CD4-positive, alpha-beta T cell (primary cell): ENCODE results near the gene GPC6. TPM values are rescaled to one million over a fixed set of nuclear protein-coding genes. Genes with fewer than 3 reads are reported as not detected.

Source experiments
- ATAC-seq: fragments of 200-7000 bp; cut with Tn5 transposase; one replicate; pipeline ENCODE4 v1.10.0; 2022; ENCODE audit warnings: mild to moderate bottlenecking; ENCODE audit not compliant: poor library complexity
- CTCF ChIA-PET: fragments of 350-600 bp; sonication (Branson Sonifier 250); formaldehyde crosslinking; loops from one replicate; lab custom pipeline; 2021; ENCODE audit warnings: antibody characterized with exemption, inconsistent platforms; lab: Charles Lee
- POLR2A ChIA-PET: fragments of 350-600 bp; sonication (Branson Sonifier 250); formaldehyde crosslinking; loops from one replicate; lab custom pipeline; 2021; ENCODE audit warnings: antibody characterized with exemption, inconsistent platforms; lab: Charles Lee
- DNase-seq, 14 experiments: peaks; one replicate each; pipeline ENCODE4 v3.0.0-alpha.2; 2013 to 2020; ENCODE audit warnings: mixed read lengths in 2 of 14
- H3K27ac ChIP-seq, 2 donors: one replicate each; pipeline versions ENCODE4 v1.5.1 to v1.7.0; 2013; ENCODE audit warnings: low read length in 2 of 2, low read depth in 1 of 2, mild to moderate bottlenecking in 1 of 2
- H3K27me3 ChIP-seq, 2 experiments: 1 replicate in 1 of 2; 2 replicates in 1 of 2; pipeline versions ENCODE4 v1.6.1 to v1.7.0; 2013; ENCODE audit warnings: low read length in 2 of 2, control low read depth in 1 of 2, mild to moderate bottlenecking in 1 of 2, moderate library complexity in 1 of 2; ENCODE audit not compliant: insufficient read depth in 2 of 2, control insufficient read depth in 1 of 2
- H3K36me3 ChIP-seq: one replicate; pipeline ENCODE4 v1.6.1; 2013; ENCODE audit warnings: low read length, control low read depth; ENCODE audit not compliant: insufficient read depth
- H3K4me1 ChIP-seq: one replicate; pipeline ENCODE4 v1.6.1; 2013; ENCODE audit warnings: low read length, control low read depth; ENCODE audit not compliant: insufficient read depth
- H3K4me3 ChIP-seq: one replicate; pipeline ENCODE4 v1.5.1; 2013; ENCODE audit warnings: mild to moderate bottlenecking, low read length, moderate library complexity
- H3K9me3 ChIP-seq, 2 experiments: 1 replicate in 1 of 2; 2 replicates in 1 of 2; pipeline versions ENCODE4 v1.6.1 to v1.7.0; 2013; ENCODE audit warnings: low read length in 2 of 2, mild to moderate bottlenecking in 2 of 2, control low read depth in 1 of 2, moderate library complexity in 1 of 2; ENCODE audit not compliant: control insufficient read depth in 1 of 2, insufficient read depth in 1 of 2
- H3K27ac Mint-ChIP-seq: one replicate; pipeline ENCODE4 v1.8.0; 2020; ENCODE audit warnings: mixed read lengths
- H3K27me3 Mint-ChIP-seq: one replicate; pipeline ENCODE4 v1.8.0; 2021; ENCODE audit warnings: mixed read lengths
- H3K36me3 Mint-ChIP-seq: one replicate; pipeline ENCODE4 v1.8.0; 2021; ENCODE audit warnings: low read depth, mixed read lengths
- H3K4me1 Mint-ChIP-seq: one replicate; pipeline ENCODE4 v1.8.0; 2021; ENCODE audit warnings: low read depth, mixed read lengths
- H3K4me3 Mint-ChIP-seq: one replicate; pipeline ENCODE4 v1.8.0; 2020; ENCODE audit warnings: mild to moderate bottlenecking, mixed read lengths
- H3K9me3 Mint-ChIP-seq: one replicate; pipeline ENCODE4 v1.8.0; 2020; ENCODE audit warnings: mixed read lengths
- intact Hi-C, 2 experiments: fragments of 100-400 bp; cut with DNase I in 1 of 2; cut with micrococcal nuclease in 1 of 2; formaldehyde crosslinking; loops; one replicate each; pipeline versions ENCODE4 v1.15.1 to v1.9.0; 2023 to 2025; cut with DNase I, micrococcal nuclease
- polyA plus RNA-seq, 2 donors: library from polyadenylated mRNA; unstranded; fragments of 120-200 nt; gene quantifications; one replicate each; pipeline ENCODE4 v1.2.1, GENCODE V29; 2013
- total RNA-seq, 174 experiments: library from RNA in 2 of 174; stranded (reverse) in 2 of 174; gene quantifications; one replicate each; pipeline ENCODE4 v1.2.3 and lab custom pipeline; 2021 to 2026
- TF ChIP-seq, protein P1 (sequence below): fragments of 200-600 bp; IDR thresholded peaks from one replicate; pipeline ENCODE4 v1.8.0; 2022; ENCODE audit warnings: antibody characterized with exemption, mild to moderate bottlenecking

Gene GPC6
- total RNA-seq (not detected), total RNA-seq (lab: John Stamatoyannopoulos, UW) (0 to 0.20 (median 0) reads per million in 172 experiments)
- not detected for polyA plus RNA-seq (2013, experiment 1 of 2)
- 0.27 TPM for polyA plus RNA-seq (2013, experiment 2 of 2)

DNA sequence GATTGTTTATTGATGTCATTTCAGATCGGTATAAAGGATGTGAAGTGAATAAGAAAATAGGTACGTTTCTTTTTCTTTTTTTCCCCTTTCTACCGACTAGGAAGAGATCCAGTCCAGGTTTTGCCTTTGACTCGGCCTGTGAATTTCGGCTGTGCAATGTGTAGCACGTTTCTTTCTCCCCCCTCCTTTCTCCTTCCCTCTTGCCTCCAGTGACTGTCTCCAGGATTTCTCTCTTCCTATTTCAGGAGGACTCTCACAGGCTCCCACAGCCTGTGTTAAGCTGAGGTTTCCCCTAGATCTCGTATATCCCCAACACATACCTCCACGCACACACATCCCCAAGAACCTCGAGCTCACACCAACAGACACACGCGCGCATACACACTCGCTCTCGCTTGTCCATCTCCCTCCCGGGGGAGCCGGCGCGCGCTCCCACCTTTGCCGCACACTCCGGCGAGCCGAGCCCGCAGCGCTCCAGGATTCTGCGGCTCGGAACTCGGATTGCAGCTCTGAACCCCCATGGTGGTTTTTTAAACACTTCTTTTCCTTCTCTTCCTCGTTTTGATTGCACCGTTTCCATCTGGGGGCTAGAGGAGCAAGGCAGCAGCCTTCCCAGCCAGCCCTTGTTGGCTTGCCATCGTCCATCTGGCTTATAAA lies at the start of gene GPC6:
GPC6 (plus strand) TSS at position 185 of the 657 bp plus-strand sequence.
- peaks cover 0 to 20% of the 10 kb centered on the region in 2 experiments for H3K9me3 ChIP-seq
- TF ChIP-seq, protein P1, sequence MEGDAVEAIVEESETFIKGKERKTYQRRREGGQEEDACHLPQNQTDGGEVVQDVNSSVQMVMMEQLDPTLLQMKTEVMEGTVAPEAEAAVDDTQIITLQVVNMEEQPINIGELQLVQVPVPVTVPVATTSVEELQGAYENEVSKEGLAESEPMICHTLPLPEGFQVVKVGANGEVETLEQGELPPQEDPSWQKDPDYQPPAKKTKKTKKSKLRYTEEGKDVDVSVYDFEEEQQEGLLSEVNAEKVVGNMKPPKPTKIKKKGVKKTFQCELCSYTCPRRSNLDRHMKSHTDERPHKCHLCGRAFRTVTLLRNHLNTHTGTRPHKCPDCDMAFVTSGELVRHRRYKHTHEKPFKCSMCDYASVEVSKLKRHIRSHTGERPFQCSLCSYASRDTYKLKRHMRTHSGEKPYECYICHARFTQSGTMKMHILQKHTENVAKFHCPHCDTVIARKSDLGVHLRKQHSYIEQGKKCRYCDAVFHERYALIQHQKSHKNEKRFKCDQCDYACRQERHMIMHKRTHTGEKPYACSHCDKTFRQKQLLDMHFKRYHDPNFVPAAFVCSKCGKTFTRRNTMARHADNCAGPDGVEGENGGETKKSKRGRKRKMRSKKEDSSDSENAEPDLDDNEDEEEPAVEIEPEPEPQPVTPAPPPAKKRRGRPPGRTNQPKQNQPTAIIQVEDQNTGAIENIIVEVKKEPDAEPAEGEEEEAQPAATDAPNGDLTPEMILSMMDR = no peak
- no peaks in the 10 kb centered on the region for H3K9me3 Mint-ChIP-seq
- no peaks in the 10 kb centered on the region for H3K4me1 Mint-ChIP-seq
- no peaks in the 10 kb centered on the region for H3K36me3 ChIP-seq
- H3K4me3 ChIP-seq = no peak within 1 kb of the TSS
- peaks cover 21 to 52% of the 10 kb centered on the region in 2 experiments for H3K27me3 ChIP-seq
- intact Hi-C loops = no loop called here
- ChIA-PET POLR2A (no interaction called here), CTCF (no interaction called here)
- no peak for ATAC-seq
- no peak within 1 kb of the TSS for H3K27ac Mint-ChIP-seq
- no peaks in the 10 kb centered on the region for H3K36me3 Mint-ChIP-seq
- H3K27ac ChIP-seq = no peak within 1 kb of the TSS
- DNase-seq = no peak
- H3K4me1 ChIP-seq = no peaks in the 10 kb centered on the region
- H3K4me3 Mint-ChIP-seq = no peak within 1 kb of the TSS
- peaks cover 52% of the 10 kb centered on the region for H3K27me3 Mint-ChIP-seq

DNA sequence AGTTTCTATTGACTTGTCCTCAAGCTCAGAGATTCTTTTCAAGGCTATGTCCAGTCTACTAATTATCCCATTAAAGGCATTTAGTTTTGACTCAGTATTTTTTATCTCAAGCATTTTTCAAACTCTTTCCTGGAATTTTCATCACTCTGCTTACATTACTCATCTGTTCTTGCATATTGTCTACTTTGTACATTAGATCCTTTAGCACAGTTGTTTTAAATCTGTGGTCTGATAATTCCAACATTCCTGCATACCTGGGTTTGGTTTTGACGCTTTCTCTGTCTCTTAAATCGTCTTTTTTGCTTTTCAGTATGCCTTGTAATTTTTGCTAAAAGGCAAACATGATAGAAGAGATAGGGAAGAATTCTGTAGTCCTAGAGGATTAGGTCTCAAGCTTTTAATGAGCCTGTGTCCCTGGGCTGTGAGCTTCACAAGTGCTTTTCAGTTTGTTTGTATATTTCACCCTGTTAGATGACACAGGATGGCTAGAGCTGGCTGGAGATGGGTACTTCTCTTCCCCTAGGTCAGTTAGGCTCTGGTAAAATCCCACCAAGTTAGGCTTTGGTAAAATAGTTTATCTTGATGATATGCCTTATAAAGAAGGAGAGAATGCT lies 46.1 kb upstream of the GPC6 start:
- TF ChIP-seq, protein P1 = no peak
- no peak overlapping the region for H3K4me3 Mint-ChIP-seq
- no peaks in the 10 kb centered on the region for H3K4me1 Mint-ChIP-seq
- H3K27me3 Mint-ChIP-seq = no peaks in the 10 kb centered on the region
- DNase-seq (no peak), ATAC-seq (no peak)
- peaks cover 12% of the 10 kb centered on the region for H3K9me3 Mint-ChIP-seq
- CTCF ChIA-PET = no interaction called here
- no peaks in the 10 kb centered on the region for H3K36me3 Mint-ChIP-seq
- Histone ChIP-seq H3K4me1 (no peaks in the 10 kb centered on the region), H3K9me3 (peaks cover 0 to 4% of the 10 kb centered on the region in 2 experiments), H3K27me3 (no peaks in the 10 kb centered on the region), H3K4me3 (no peak overlapping the region), H3K36me3 (no peaks in the 10 kb centered on the region), H3K27ac (no peak overlapping the region)
- POLR2A ChIA-PET = no interaction called here
- H3K27ac Mint-ChIP-seq = no peak overlapping the region
- intact Hi-C loops = no loop called here

DNA sequence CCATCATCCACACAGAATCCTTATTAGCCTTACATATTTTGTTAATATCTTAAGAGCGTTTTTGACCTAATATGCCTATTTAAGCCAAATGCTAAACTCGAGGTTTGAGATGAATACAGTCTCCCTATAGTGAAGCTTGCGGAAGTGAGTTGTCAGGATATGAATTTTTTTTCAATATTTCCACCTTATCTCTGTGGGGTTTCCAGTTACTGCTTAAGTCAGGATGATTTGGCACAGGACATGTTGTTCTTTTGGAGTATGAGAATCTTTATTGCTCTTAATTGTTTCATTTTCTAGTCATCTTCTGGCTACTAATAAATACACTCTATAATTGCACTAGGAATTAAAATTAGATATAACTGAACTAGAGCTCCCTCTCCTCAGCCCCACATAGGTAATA lies 44.2 kb upstream of the GPC6 start:
- no peaks in the 10 kb centered on the region for H3K4me1 Mint-ChIP-seq

More for the DNA sequence above, 44.2 kb upstream of the GPC6 start:
- no peak overlapping the region for H3K4me3 Mint-ChIP-seq
- intact Hi-C loops = no loop called here
- ChIA-PET POLR2A (no interaction called here), CTCF (no interaction called here)
- DNase-seq (no peak), ATAC-seq (no peak)
- no peak overlapping the region for H3K27ac Mint-ChIP-seq
- no peaks in the 10 kb centered on the region for H3K4me1 ChIP-seq
- H3K9me3 ChIP-seq = peaks cover 0 to 4% of the 10 kb centered on the region in 2 experiments
- H3K36me3 Mint-ChIP-seq = no peaks in the 10 kb centered on the region
- no peak overlapping the region for H3K27ac ChIP-seq
- TF ChIP-seq, protein P1 = no peak
- no peaks in the 10 kb centered on the region for H3K27me3 ChIP-seq
- H3K9me3 Mint-ChIP-seq = peaks cover 8% of the 10 kb centered on the region
- no peaks in the 10 kb centered on the region for H3K27me3 Mint-ChIP-seq
- H3K4me3 ChIP-seq = no peak overlapping the region
- no peaks in the 10 kb centered on the region for H3K36me3 ChIP-seq
